ENCODE data around the gene ANXA7.

DNA sequence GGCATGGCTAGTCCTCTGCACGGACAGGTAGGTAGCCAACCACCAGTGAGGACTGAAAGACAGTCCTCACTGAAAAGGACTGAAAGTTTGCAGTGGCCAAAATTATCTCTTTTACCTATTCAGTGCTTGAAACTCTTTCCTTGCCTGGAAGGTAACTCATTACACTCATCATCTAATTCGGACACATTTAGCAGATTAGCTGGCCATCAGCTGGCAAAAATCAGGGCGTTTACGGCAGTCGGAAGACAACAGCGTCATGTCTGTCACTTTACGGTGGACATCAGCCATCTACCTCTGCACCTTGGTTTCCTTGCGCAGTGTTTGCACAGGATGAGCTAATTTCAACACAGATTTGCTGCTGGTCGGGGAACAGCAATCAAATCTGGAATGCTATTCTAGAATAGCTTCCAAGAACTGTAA, 740 bp downstream of the ANXA7 start:
- TF ChIP-seq, protein P1, sequence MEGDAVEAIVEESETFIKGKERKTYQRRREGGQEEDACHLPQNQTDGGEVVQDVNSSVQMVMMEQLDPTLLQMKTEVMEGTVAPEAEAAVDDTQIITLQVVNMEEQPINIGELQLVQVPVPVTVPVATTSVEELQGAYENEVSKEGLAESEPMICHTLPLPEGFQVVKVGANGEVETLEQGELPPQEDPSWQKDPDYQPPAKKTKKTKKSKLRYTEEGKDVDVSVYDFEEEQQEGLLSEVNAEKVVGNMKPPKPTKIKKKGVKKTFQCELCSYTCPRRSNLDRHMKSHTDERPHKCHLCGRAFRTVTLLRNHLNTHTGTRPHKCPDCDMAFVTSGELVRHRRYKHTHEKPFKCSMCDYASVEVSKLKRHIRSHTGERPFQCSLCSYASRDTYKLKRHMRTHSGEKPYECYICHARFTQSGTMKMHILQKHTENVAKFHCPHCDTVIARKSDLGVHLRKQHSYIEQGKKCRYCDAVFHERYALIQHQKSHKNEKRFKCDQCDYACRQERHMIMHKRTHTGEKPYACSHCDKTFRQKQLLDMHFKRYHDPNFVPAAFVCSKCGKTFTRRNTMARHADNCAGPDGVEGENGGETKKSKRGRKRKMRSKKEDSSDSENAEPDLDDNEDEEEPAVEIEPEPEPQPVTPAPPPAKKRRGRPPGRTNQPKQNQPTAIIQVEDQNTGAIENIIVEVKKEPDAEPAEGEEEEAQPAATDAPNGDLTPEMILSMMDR (IDR thresholded peaks at IDR 0.05) = no peak
- TF ChIP-seq POLR2A (IDR thresholded peaks at IDR 0.05) = no peak
